Ishikawa (cell line): ENCODE measurements around the gene STARD7.

Experiments used
- CEBPB ChIP-seq: IDR thresholded peaks from 2 replicates; pipeline ENCODE4 v1.6.1; 2012
- CREB1 ChIP-seq: IDR thresholded peaks from 2 replicates; pipeline ENCODE4 v1.6.1; 2012; ENCODE audit warnings: low read depth
- EGR1 ChIP-seq: IDR thresholded peaks from 2 replicates; pipeline ENCODE4 v1.6.1; 2012
- EP300 ChIP-seq: IDR thresholded peaks from 2 replicates; pipeline ENCODE4 v1.6.1; 2012; ENCODE audit warnings: borderline replicate concordance
- FOXM1 ChIP-seq: IDR thresholded peaks from 2 replicates; pipeline ENCODE4 v1.6.1; 2012; ENCODE audit warnings: low read depth, borderline replicate concordance
- MAX ChIP-seq: IDR thresholded peaks from 2 replicates; pipeline ENCODE4 v1.6.1; 2012
- NFIC ChIP-seq: IDR thresholded peaks from 2 replicates; pipeline ENCODE4 v1.6.1; 2012
- RAD21 ChIP-seq: IDR thresholded peaks from 2 replicates; pipeline ENCODE4 v1.6.1; 2012; ENCODE audit warnings: low read depth
- REST ChIP-seq: IDR thresholded peaks from 2 replicates; pipeline ENCODE4 v1.6.1; 2012; ENCODE audit warnings: low read depth, mild to moderate bottlenecking
- TAF1 ChIP-seq: IDR thresholded peaks from 2 replicates; pipeline ENCODE4 v1.6.1; 2012; ENCODE audit warnings: low read depth, mild to moderate bottlenecking
- TCF12 ChIP-seq: IDR thresholded peaks from 2 replicates; pipeline ENCODE4 v1.6.1; 2012; ENCODE audit warnings: low read depth
- TEAD4 ChIP-seq: IDR thresholded peaks from 2 replicates; pipeline ENCODE4 v1.6.1; 2012
- YY1 ChIP-seq: IDR thresholded peaks from 2 replicates; pipeline ENCODE4 v1.6.1; 2012; ENCODE audit warnings: low read depth
- ZBTB7A ChIP-seq: IDR thresholded peaks from 2 replicates; pipeline ENCODE4 v1.6.1; 2012; ENCODE audit warnings: low read depth
- TF ChIP-seq, protein P1 (sequence below): IDR thresholded peaks from 2 replicates; pipeline ENCODE4 v1.6.1; 2012

STARD7 gene

GRCh38 chr2:96218508-96219131, 10.0 kb upstream of the STARD7 start:
- TF ChIP-seq MAX = no peak

GRCh38 chr2:96214554-96214953, 5.9 kb upstream of the STARD7 start:
- TF ChIP-seq MAX (no peak), CEBPB (no peak), FOXM1 (no peak), YY1 (no peak), TAF1 (no peak), ZBTB7A (no peak), TEAD4 (no peak), REST (no peak), CREB1 (no peak), TCF12 (no peak), EP300 (no peak), EGR1 (no peak)
- TF ChIP-seq, protein P1, sequence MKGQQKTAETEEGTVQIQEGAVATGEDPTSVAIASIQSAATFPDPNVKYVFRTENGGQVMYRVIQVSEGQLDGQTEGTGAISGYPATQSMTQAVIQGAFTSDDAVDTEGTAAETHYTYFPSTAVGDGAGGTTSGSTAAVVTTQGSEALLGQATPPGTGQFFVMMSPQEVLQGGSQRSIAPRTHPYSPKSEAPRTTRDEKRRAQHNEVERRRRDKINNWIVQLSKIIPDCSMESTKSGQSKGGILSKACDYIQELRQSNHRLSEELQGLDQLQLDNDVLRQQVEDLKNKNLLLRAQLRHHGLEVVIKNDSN = no peak

DNA sequence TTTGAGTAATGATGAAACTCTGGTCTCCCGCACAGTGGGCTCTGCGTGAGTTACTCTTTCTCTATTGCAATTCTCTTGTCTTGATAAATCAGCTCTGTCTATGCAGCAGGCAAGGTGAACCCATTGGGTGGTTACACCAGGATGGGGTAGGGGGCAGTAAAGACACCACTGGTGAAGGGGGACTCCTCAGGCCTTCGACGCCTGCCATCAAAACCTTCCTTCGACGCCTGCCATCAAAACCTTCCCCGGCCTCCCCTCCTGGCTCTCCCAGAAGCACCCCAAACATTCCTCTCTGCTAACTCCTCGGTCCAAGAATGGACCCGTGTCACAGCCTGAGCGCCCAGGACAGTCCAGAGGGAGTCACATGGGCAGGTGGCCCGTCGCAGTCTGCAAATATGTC, 4.8 kb upstream of the STARD7 start:
- TF ChIP-seq CREB1 (no peak), YY1 (no peak), NFIC (no peak), FOXM1 (no peak), MAX (no peak), EGR1 (no peak), EP300 (no peak), RAD21 (no peak), TAF1 (no peak), ZBTB7A (no peak), REST (no peak), TCF12 (no peak), TEAD4 (no peak)

DNA sequence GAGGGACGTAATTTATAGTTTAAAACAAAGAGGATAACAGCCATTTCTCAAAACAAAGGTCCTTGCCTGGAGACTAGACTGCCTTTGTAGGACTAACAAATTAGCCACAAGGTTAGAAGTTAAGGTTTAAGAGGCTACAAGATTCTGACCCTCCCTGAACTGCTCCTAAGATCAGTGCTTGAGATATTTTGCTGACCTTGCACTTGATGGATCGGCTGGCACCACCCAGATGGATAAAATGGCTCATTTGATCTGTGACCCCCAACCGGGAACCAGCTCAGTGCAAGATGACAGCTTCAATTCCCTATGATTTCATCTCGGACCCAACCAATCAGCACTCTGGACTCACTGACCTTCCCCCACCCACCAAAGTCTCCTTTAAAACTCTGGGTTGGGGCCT, 3.7 kb upstream of the STARD7 start:
- TF ChIP-seq NFIC (no peak), REST (no peak), EGR1 (no peak), TAF1 (no peak), TCF12 (no peak), CREB1 (no peak), RAD21 (no peak), TEAD4 (no peak), FOXM1 (no peak), EP300 (no peak), ZBTB7A (no peak), YY1 (no peak), MAX (no peak), CEBPB (no peak)
- TF ChIP-seq, protein P1 = no peak
